ENCODE measurements around the gene SOX5.

Gene SOX5

GRCh38 chr12:23564451-23565152 is 384.9 kb downstream of the SOX5 start:
- TF ChIP-seq TAF1 (IDR thresholded peaks at IDR 0.05; ENCODE audit: low read depth, low read length) (no peak), SPI1 (IDR thresholded peaks at IDR 0.05; ENCODE audit: low read depth, low read length) (no peak), POU2F2 (IDR thresholded peaks at IDR 0.05; ENCODE audit: low read depth, low read length) (no peak), PAX5 (IDR thresholded peaks at IDR 0.05; ENCODE audit: insufficient read depth, low read length, severe bottlenecking) (no peak), POLR2AphosphoS5 (IDR thresholded peaks at IDR 0.05; ENCODE audit: low read depth, low read length) (no peak), POLR2A (IDR thresholded peaks at IDR 0.05; ENCODE audit: low read depth, low read length) (no peak)
- FAIRE-seq (no peak), DNase-seq (ENCODE audit: insufficient read length, low spot score) (no peak)

DNA sequence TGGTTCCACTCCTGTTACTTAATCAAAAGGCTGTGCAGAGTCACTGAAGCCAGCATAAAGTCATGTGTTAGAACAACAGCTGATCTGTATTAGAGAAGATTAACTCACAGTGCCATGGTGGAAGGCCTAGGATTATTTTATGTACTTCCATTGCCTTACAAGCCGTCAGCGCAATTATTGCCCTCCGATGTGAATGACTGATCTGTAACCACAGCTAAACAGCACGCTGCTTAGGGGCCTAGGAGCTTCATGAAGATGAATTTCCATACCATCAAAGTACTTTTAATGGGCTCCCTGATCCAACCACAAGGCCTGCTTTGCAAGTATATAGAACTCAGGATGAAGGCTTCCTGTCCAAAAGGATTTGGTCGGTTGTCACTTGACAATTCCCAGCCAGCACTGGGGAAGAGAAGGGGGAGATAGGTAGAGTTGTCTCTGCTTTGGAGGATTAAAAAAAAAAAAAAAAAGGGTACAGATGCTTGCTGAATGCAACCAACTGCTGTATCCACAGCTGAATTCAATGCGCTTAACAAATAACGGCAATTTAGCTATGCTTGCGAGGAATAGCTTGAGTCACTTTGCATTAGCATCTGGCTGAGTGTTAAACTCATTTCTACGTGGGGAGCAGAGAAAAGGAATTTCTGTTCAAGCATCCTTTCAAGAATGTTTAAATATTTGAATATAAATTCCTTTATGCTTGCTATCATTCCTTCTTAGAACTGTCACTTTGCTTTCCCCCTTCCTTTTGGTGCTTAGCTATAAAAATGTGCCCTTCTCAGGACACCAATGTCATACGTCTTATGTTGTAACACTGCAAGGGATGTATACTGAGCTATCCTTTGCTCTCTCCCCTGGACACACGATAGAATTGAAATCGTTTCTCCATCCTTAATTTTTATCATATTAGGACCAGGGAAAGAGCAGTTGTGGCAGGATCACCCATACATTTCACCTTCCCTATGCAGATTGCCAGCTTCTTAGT is 387.8 kb downstream of the SOX5 start:
- FAIRE-seq (no peak), DNase-seq (ENCODE audit: insufficient read length, low spot score) (no peak)
- TF ChIP-seq PAX5 (IDR thresholded peaks at IDR 0.05; ENCODE audit: insufficient read depth, low read length, severe bottlenecking): no peak
- TF ChIP-seq POLR2A (IDR thresholded peaks at IDR 0.05; ENCODE audit: low read depth, low read length): no peak
- TF ChIP-seq POLR2AphosphoS5 (IDR thresholded peaks at IDR 0.05; ENCODE audit: low read depth, low read length): no peak
- TF ChIP-seq SPI1 (IDR thresholded peaks at IDR 0.05; ENCODE audit: low read depth, low read length): no peak
- TF ChIP-seq POU2F2 (IDR thresholded peaks at IDR 0.05; ENCODE audit: low read depth, low read length): no peak
- no peak for TF ChIP-seq TAF1 (IDR thresholded peaks at IDR 0.05; ENCODE audit: low read depth, low read length)

DNA sequence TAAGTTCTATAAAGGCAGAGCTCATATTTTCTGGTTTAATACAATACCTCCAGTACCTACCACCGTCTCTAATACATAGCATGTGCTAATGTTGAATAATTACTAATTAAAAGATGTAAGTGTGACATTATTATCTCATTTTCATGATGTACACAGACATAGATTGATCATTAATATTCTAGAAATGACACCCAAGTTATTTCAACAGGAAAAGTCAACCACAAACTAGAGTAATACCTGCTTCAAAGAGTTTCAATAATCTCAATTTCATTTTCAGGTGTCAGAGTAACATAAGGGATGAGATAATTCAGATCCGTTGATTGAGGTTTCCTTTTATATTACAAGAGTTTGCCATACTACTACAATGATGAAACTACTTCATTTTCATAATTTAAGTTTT is 388.9 kb downstream of the SOX5 start:
- TF ChIP-seq PAX5 (IDR thresholded peaks at IDR 0.05; ENCODE audit: insufficient read depth, low read length, severe bottlenecking) (no peak), POLR2A (IDR thresholded peaks at IDR 0.05; ENCODE audit: low read depth, low read length) (no peak), TAF1 (IDR thresholded peaks at IDR 0.05; ENCODE audit: low read depth, low read length) (no peak), SPI1 (IDR thresholded peaks at IDR 0.05; ENCODE audit: low read depth, low read length) (no peak)
- DNase-seq (ENCODE audit: insufficient read length, low spot score) (no peak), FAIRE-seq (no peak)

DNA sequence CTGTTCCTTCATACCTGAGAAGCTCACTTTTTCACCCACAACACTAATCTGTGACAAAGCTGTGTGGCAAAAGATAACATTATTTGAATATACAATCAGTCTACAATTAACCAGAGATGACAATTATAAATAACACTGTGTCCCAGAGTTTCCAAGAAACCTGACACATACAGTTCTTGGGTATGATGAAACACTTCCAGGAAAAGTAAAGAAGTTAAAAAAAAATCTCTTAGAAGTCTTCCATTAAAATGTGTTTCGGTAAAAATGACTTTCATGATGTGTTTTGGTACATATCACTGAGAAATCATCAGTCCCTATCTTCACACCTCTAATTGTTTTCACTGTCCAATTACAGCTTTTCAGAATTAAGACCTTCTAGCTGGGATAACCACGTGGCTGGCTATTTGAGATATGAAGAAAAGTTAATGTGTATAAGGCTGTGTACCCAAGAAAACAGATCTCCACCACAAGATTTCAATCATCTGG is 390.2 kb downstream of the SOX5 start:
- FAIRE-seq: no peak
- TF ChIP-seq TAF1 (IDR thresholded peaks at IDR 0.05; ENCODE audit: low read depth, low read length) (no peak), PAX5 (IDR thresholded peaks at IDR 0.05; ENCODE audit: insufficient read depth, low read length, severe bottlenecking) (no peak), POLR2A (IDR thresholded peaks at IDR 0.05; ENCODE audit: low read depth, low read length) (no peak), SPI1 (IDR thresholded peaks at IDR 0.05; ENCODE audit: low read depth, low read length) (no peak), POLR2AphosphoS5 (IDR thresholded peaks at IDR 0.05; ENCODE audit: low read depth, low read length) (no peak), POU2F2 (IDR thresholded peaks at IDR 0.05; ENCODE audit: low read depth, low read length) (no peak)
- DNase-seq (ENCODE audit: insufficient read length, low spot score): no peak

DNA sequence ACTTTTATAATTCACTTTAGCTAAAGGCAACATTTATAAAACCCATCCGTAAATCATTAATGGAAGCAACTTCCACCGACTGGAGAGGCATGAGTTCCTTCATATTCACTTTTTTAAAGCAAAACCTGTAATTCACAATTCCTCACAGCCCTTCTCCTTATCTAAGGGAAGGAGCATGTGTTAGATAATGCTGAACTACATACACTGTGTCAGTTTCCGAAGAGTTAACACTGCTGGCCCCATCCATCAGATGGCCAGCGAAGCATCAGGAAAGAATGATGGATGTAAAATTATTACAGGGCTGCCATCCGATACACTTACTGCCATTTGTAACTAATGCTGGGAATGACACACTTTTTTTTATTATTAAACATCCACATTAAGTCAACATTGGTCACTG is 392.8 kb downstream of the SOX5 start:
- TF ChIP-seq POU2F2 (IDR thresholded peaks at IDR 0.05; ENCODE audit: low read depth, low read length): no peak
- no peak for TF ChIP-seq SPI1 (IDR thresholded peaks at IDR 0.05; ENCODE audit: low read depth, low read length)
- no peak for TF ChIP-seq POLR2A (IDR thresholded peaks at IDR 0.05; ENCODE audit: low read depth, low read length)
- TF ChIP-seq PAX5 (IDR thresholded peaks at IDR 0.05; ENCODE audit: insufficient read depth, low read length, severe bottlenecking): no peak
- TF ChIP-seq POLR2AphosphoS5 (IDR thresholded peaks at IDR 0.05; ENCODE audit: low read depth, low read length): no peak
- FAIRE-seq (no peak), DNase-seq (ENCODE audit: insufficient read length, low spot score) (no peak)

- no peak for DNase-seq (ENCODE audit: insufficient read length, low spot score)
- no peak for FAIRE-seq
- no peak for TF ChIP-seq TAF1 (IDR thresholded peaks at IDR 0.05; ENCODE audit: low read depth, low read length)
- TF ChIP-seq SPI1 (IDR thresholded peaks at IDR 0.05; ENCODE audit: low read depth, low read length): no peak
- no peak for TF ChIP-seq POU2F2 (IDR thresholded peaks at IDR 0.05; ENCODE audit: low read depth, low read length)
- no peak for TF ChIP-seq POLR2AphosphoS5 (IDR thresholded peaks at IDR 0.05; ENCODE audit: low read depth, low read length)
- no peak for TF ChIP-seq POLR2A (IDR thresholded peaks at IDR 0.05; ENCODE audit: low read depth, low read length)
- no peak for TF ChIP-seq PAX5 (IDR thresholded peaks at IDR 0.05; ENCODE audit: insufficient read depth, low read length, severe bottlenecking)
Measured at GRCh38 chr12:23555825-23556207, 393.7 kb downstream of the SOX5 start.

DNA sequence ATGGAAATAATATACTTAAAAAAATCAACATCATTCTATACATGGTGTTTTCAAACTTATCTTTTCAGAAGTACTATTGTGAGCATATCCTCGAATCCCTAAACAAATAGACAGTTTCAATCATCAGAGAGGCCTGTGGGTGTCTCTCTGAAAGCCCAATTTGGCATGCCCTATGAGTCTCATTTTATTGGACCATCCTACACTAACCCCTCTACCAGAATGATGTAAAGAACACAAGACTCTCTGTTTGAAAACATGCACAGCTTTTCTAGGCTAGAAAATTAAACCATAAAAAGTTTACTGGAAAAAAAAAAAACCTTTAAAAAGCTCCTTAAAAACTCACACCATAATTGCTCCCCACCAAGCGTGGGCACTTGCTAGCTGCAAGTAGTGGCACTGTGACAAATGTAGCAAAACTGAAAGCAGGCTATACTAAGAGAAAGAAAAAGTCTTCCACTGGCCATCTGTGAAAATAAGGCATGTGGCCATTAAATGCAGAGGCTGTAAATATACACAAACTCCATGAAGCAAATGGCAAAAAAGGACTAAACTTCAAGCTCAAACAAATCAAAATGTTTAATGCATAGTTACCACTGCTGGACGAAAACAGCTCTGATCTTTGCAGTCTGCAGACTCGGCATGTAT is 394.2 kb downstream of the SOX5 start:
- DNase-seq (ENCODE audit: insufficient read length, low spot score) (no peak), FAIRE-seq (no peak)
- no peak for TF ChIP-seq POU2F2 (IDR thresholded peaks at IDR 0.05; ENCODE audit: low read depth, low read length)
- no peak for TF ChIP-seq POLR2A (IDR thresholded peaks at IDR 0.05; ENCODE audit: low read depth, low read length)
- no peak for TF ChIP-seq SPI1 (IDR thresholded peaks at IDR 0.05; ENCODE audit: low read depth, low read length)
- no peak for TF ChIP-seq PAX5 (IDR thresholded peaks at IDR 0.05; ENCODE audit: insufficient read depth, low read length, severe bottlenecking)
- TF ChIP-seq POLR2AphosphoS5 (IDR thresholded peaks at IDR 0.05; ENCODE audit: low read depth, low read length): no peak
- no peak for TF ChIP-seq TAF1 (IDR thresholded peaks at IDR 0.05; ENCODE audit: low read depth, low read length)

- FAIRE-seq (no peak), DNase-seq (ENCODE audit: insufficient read length, low spot score) (no peak)
- TF ChIP-seq POLR2AphosphoS5 (IDR thresholded peaks at IDR 0.05; ENCODE audit: low read depth, low read length) (no peak), POLR2A (IDR thresholded peaks at IDR 0.05; ENCODE audit: low read depth, low read length) (no peak), SPI1 (IDR thresholded peaks at IDR 0.05; ENCODE audit: low read depth, low read length) (no peak), POU2F2 (IDR thresholded peaks at IDR 0.05; ENCODE audit: low read depth, low read length) (no peak), TAF1 (IDR thresholded peaks at IDR 0.05; ENCODE audit: low read depth, low read length) (no peak), PAX5 (IDR thresholded peaks at IDR 0.05; ENCODE audit: insufficient read depth, low read length, severe bottlenecking) (no peak)
Measured at GRCh38 chr12:23552417-23552816, 397.1 kb downstream of the SOX5 start.

DNA sequence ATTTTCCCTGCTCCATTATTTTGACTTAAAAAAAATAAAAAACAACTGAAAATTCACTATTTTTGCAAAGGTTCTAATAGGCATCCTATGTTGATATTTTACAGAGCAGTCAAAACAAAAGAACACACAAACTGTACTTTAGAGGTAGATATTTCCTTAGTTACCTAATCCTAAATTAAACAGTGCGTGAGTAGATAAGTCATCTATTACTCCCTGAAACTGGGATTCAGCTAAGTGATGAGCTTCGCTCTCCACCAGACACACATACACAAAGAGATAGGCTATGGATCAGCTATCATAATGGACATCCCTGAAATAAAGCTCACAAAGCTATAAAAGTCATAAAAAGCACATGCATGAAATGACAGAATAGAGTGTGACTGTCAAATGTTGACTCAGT is 398.7 kb downstream of the SOX5 start:
- no peak for TF ChIP-seq POLR2A (IDR thresholded peaks at IDR 0.05; ENCODE audit: low read depth, low read length)
- no peak for TF ChIP-seq TAF1 (IDR thresholded peaks at IDR 0.05; ENCODE audit: low read depth, low read length)
- no peak for TF ChIP-seq POLR2AphosphoS5 (IDR thresholded peaks at IDR 0.05; ENCODE audit: low read depth, low read length)
- no peak for TF ChIP-seq SPI1 (IDR thresholded peaks at IDR 0.05; ENCODE audit: low read depth, low read length)
- TF ChIP-seq POU2F2 (IDR thresholded peaks at IDR 0.05; ENCODE audit: low read depth, low read length): no peak
- no peak for TF ChIP-seq PAX5 (IDR thresholded peaks at IDR 0.05; ENCODE audit: insufficient read depth, low read length, severe bottlenecking)
- DNase-seq (ENCODE audit: insufficient read length, low spot score): no peak
- FAIRE-seq: no peak
